A549 (cell line): Measurements from ENCODE around the gene NRXN3. TPM values are rescaled to one million over a fixed set of nuclear protein-coding genes. Genes with fewer than 3 reads are reported as not detected.
A peak's percentile ranks its signal among the peaks of the same experiment; 100 is the strongest.

Experiments used
- ATAC-seq, 2 experiments: fragments of 200-7000 bp in 1 of 2; fragments of >200 bp in 1 of 2; cut with Nextera tagmentation in 1 of 2; cut with Tn5 transposase in 1 of 2; 3 replicates each; pipeline versions ENCODE4 v1.8.0 to v1.9.1; 2018 to 2020; ENCODE audit warnings: mild to moderate bottlenecking in 1 of 2, moderate library complexity in 1 of 2
- CTCF ChIA-PET: fragments of 300-600 bp; sonication (Branson Sonifier 250); formaldehyde crosslinking; extraction: SDS; loops from one replicate; lab custom pipeline; 2021; ENCODE audit warnings: antibody characterized with exemption, inconsistent platforms; lab: Yijun Ruan, JAX
- POLR2A ChIA-PET: fragments of 350-600 bp; formaldehyde crosslinking; extraction: SDS; loops from one replicate; lab custom pipeline; 2021; ENCODE audit warnings: antibody characterized with exemption, inconsistent platforms; lab: Yijun Ruan, JAX
- DNase-seq, 2 experiments: peaks; one replicate each; pipeline versions ENCODE4 v3.0.0 to v3.0.0-alpha.2; 2011 to 2016; ENCODE audit warnings: low read depth in 1 of 2, low spot score in 1 of 2
- FAIRE-seq: peaks from 2 replicates; lab custom pipeline; 2011; peaks lifted over from hg19 to GRCh38; lab: Jason Lieb, UNC
- H3K27ac ChIP-seq, 2 experiments: fragments of >200 bp; sonication (Bioruptor Twin); formaldehyde crosslinking; 3 replicates each; pipeline ENCODE4 v1.5.1; 2016 to 2017
- H3K4me1 ChIP-seq: fragments of >200 bp; sonication (Bioruptor Twin); formaldehyde crosslinking; 3 replicates; pipeline ENCODE4 v1.6.1; 2016
- H3K4me2 ChIP-seq: fragments of >200 bp; sonication (Bioruptor Twin); formaldehyde crosslinking; 3 replicates; pipeline ENCODE4 v1.6.1; 2016
- H3K4me3 ChIP-seq: fragments of >200 bp; sonication (Bioruptor Twin); formaldehyde crosslinking; 3 replicates; pipeline ENCODE4 v1.5.1; 2016
- H3K9me3 ChIP-seq: fragments of >200 bp; sonication (Bioruptor Twin); formaldehyde crosslinking; 3 replicates; pipeline ENCODE4 v1.6.1; 2016
- CBX2 ChIP-seq: fragments of 200-600 bp; sonication (generic); IDR thresholded peaks from 2 replicates; pipeline ENCODE4 v1.6.1; 2016; ENCODE audit warnings: low read depth, mild to moderate bottlenecking, borderline replicate concordance
- CEBPB ChIP-seq, 2 experiments: fragments of >200 bp in 1 of 2; sonication (Bioruptor Twin) in 1 of 2; formaldehyde crosslinking in 1 of 2; IDR thresholded peaks; 2 replicates each; pipeline ENCODE4 v1.6.1; 2012 to 2016
- CHD4 ChIP-seq: fragments of 200-600 bp; sonication (generic); IDR thresholded peaks from 2 replicates; pipeline ENCODE4 v1.6.1; 2016; ENCODE audit warnings: antibody characterized with exemption, mild to moderate bottlenecking, borderline replicate concordance
- CTCF ChIP-seq: fragments of >200 bp; sonication (Bioruptor Twin); formaldehyde crosslinking; IDR thresholded peaks from 3 replicates; pipeline ENCODE4 v1.5.1; 2016
- EHF ChIP-seq: fragments of 250-450 bp; sonication (Bioruptor Pico); IDR thresholded peaks from 2 replicates; pipeline ENCODE4 v1.5.0; 2020; ENCODE audit warnings: mild to moderate bottlenecking
- EP300 ChIP-seq, 2 experiments: fragments of >200 bp; sonication (Bioruptor Twin); formaldehyde crosslinking; IDR thresholded peaks; 2 replicates in 1 of 2; 3 replicates in 1 of 2; pipeline ENCODE4 v1.6.1; 2016 to 2017
- FOXS1 ChIP-seq: fragments of 250-450 bp; sonication (Bioruptor Pico); IDR thresholded peaks from 2 replicates; pipeline ENCODE4 v1.5.0; 2020; ENCODE audit warnings: mild to moderate bottlenecking, moderate library complexity
- GATA3 ChIP-seq: IDR thresholded peaks from 2 replicates; pipeline ENCODE4 v1.6.1; 2012; ENCODE audit warnings: borderline replicate concordance
- HMGXB4 ChIP-seq: fragments of 250-450 bp; sonication (Bioruptor Pico); IDR thresholded peaks from 2 replicates; pipeline ENCODE4 v1.5.0; 2021; ENCODE audit warnings: mild to moderate bottlenecking, moderate library complexity, borderline replicate concordance
- MAFK ChIP-seq: fragments of 450-650 bp; IDR thresholded peaks from 2 replicates; pipeline ENCODE4 v1.6.1; 2014; ENCODE audit not compliant: partially characterized antibody
- MAX ChIP-seq: IDR thresholded peaks from 2 replicates; pipeline ENCODE4 v1.6.1; 2012
- MAZ ChIP-seq: fragments of 150-350 bp; IDR thresholded peaks from 2 replicates; pipeline ENCODE4 v1.6.1; 2014; ENCODE audit warnings: antibody characterized with exemption, low read depth, low read length, borderline replicate concordance
- RAD21 ChIP-seq, 2 experiments: fragments of >200 bp in 1 of 2; sonication (Bioruptor Twin) in 1 of 2; formaldehyde crosslinking in 1 of 2; IDR thresholded peaks in 1 of 2; conservative IDR thresholded peaks in 1 of 2; 2 replicates in 1 of 2; 3 replicates in 1 of 2; pipeline ENCODE4 v1.6.1; 2012 to 2018; ENCODE audit warnings: inconsistent platforms in 1 of 2
- RCOR1 ChIP-seq: fragments of 150-350 bp; IDR thresholded peaks from 2 replicates; pipeline ENCODE4 v1.6.1; 2014; ENCODE audit warnings: antibody characterized with exemption, low read length, low read depth
- RFX5 ChIP-seq: fragments of 450-650 bp; IDR thresholded peaks from 2 replicates; pipeline ENCODE4 v1.7.1; 2014; ENCODE audit warnings: antibody characterized with exemption, mild to moderate bottlenecking, moderate library complexity
- WGBS: methylation state at CpG from one replicate; pipeline ENCODE4 v1.1.6; 2017; ENCODE audit errors: missing lambda C conversion rate; 5-methylcytosine and 5-hydroxymethylcytosine counted together
- polyA plus RNA-seq, 4 experiments: library from polyadenylated mRNA; depleted of rRNA in 3 of 4; stranded (reverse); fragments of >200 nt; fragmentation: RNase III in 1 of 4; extraction: RNeasy Plus Mini Kit Qiagen cat#74134 plus additional on column Dnase treatment in 1 of 4; gene quantifications; 2 replicates in 3 of 4; 3 replicates in 1 of 4; pipeline ENCODE4 v1.2.3, GENCODE V29; 2011 to 2017
- TF ChIP-seq, protein P1 (sequence below): fragments of 200-600 bp; sonication (generic); IDR thresholded peaks from 2 replicates; pipeline ENCODE4 v1.6.1; 2016; ENCODE audit warnings: antibody characterized with exemption, mild to moderate bottlenecking, moderate library complexity
- TF ChIP-seq, protein P2 (sequence below): IDR thresholded peaks from 2 replicates; pipeline ENCODE4 v1.6.1; 2012

NRXN3 gene
- polyA plus RNA-seq, 2 of the 4 experiments (the other 2 are of a cell fraction), result 0.62 to 2.3 TPM

- no peak overlapping the region for H3K4me2 ChIP-seq
- DNase-seq (no peak), FAIRE-seq (no peak), ATAC-seq (no peak)
- ChIA-PET POLR2A (no interaction called here), CTCF (interaction anchor here (0.9 kb wide), 1 partner anchor 12 kb away, joined by 3 read pairs; no protein-coding TSS in a partner anchor)
- no peak overlapping the region for H3K27ac ChIP-seq
- TF ChIP-seq MAFK, result peak; percentile 53
- TF ChIP-seq, protein P1, sequence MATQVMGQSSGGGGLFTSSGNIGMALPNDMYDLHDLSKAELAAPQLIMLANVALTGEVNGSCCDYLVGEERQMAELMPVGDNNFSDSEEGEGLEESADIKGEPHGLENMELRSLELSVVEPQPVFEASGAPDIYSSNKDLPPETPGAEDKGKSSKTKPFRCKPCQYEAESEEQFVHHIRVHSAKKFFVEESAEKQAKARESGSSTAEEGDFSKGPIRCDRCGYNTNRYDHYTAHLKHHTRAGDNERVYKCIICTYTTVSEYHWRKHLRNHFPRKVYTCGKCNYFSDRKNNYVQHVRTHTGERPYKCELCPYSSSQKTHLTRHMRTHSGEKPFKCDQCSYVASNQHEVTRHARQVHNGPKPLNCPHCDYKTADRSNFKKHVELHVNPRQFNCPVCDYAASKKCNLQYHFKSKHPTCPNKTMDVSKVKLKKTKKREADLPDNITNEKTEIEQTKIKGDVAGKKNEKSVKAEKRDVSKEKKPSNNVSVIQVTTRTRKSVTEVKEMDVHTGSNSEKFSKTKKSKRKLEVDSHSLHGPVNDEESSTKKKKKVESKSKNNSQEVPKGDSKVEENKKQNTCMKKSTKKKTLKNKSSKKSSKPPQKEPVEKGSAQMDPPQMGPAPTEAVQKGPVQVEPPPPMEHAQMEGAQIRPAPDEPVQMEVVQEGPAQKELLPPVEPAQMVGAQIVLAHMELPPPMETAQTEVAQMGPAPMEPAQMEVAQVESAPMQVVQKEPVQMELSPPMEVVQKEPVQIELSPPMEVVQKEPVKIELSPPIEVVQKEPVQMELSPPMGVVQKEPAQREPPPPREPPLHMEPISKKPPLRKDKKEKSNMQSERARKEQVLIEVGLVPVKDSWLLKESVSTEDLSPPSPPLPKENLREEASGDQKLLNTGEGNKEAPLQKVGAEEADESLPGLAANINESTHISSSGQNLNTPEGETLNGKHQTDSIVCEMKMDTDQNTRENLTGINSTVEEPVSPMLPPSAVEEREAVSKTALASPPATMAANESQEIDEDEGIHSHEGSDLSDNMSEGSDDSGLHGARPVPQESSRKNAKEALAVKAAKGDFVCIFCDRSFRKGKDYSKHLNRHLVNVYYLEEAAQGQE, result no peak
- no peaks in the 10 kb centered on the region for H3K4me1 ChIP-seq
- H3K4me3 ChIP-seq, result no peak overlapping the region
- 3% methylated on average over 1 of the region's 1 CpG for WGBS
- no peaks in the 10 kb centered on the region for H3K9me3 ChIP-seq
Observed at GRCh38 chr14:78835909-78836308, 665.7 kb downstream of the NRXN3 start.

DNA sequence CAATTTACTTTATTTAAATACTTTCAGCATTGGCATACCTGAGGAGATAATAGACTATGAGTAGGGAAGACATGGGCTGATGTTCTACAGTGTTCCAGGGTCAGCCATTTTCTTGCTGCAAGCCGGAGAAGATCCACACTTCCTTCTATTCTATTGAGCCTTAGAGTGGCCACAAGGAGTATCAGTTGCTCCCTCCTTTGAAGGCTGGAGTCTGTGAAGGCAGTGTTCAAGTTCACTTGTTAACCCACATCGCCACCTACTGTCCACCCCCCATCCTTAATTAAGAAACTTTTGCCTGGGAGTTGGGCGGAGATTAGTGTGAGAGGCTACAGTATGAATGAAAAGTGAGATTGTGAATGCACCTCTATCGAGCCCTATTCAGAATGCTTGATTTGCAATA, 666.6 kb downstream of the NRXN3 start:
- CTCF ChIA-PET, result no interaction called here
- DNase-seq, result peak; percentile 49 to 76

More for the DNA sequence above, 666.6 kb downstream of the NRXN3 start:
- no peak for FAIRE-seq
- Histone ChIP-seq H3K4me2 (no peak overlapping the region), H3K27ac (no peak overlapping the region), H3K4me3 (no peak overlapping the region)
- POLR2A ChIA-PET, result no interaction called here
- no peak for TF ChIP-seq FOXS1 (CRISPR knock-in tag)
- TF ChIP-seq RCOR1, result no peak
- no peak for TF ChIP-seq EP300 (IDR thresholded peaks at IDR 0.05)
- no peak for TF ChIP-seq CEBPB (IDR thresholded peaks at IDR 0.05)
- peak; percentile 53 to 66; a peak in 4 of 5 replicates for TF ChIP-seq RAD21 (conservative IDR thresholded peaks at IDR 0.05 in 1 of 2, IDR thresholded peaks at IDR 0.05 in 1 of 2)
- peak; percentile 47; the same call in 2 of the 3 replicates for TF ChIP-seq CTCF
- TF ChIP-seq MAX, result no peak
- no peak for TF ChIP-seq CHD4
- TF ChIP-seq HMGXB4 (CRISPR knock-in tag), result no peak
- no peak for TF ChIP-seq CBX2
- TF ChIP-seq MAZ, result no peak
- TF ChIP-seq GATA3, result no peak
- no peak for TF ChIP-seq RFX5
- TF ChIP-seq EHF (CRISPR knock-in tag), result no peak
- TF ChIP-seq, protein P2, sequence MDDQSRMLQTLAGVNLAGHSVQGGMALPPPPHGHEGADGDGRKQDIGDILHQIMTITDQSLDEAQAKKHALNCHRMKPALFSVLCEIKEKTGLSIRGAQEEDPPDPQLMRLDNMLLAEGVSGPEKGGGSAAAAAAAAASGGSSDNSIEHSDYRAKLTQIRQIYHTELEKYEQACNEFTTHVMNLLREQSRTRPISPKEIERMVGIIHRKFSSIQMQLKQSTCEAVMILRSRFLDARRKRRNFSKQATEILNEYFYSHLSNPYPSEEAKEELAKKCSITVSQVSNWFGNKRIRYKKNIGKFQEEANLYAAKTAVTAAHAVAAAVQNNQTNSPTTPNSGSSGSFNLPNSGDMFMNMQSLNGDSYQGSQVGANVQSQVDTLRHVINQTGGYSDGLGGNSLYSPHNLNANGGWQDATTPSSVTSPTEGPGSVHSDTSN, result no peak
- TF ChIP-seq, all 56 proteins: peak for 2
- Histone ChIP-seq H3K4me1 (no peaks in the 10 kb centered on the region), H3K9me3 (no peaks in the 10 kb centered on the region)
- WGBS, result under 1% methylated on average over 4 of the region's 4 CpGs
- ATAC-seq, result peak; percentile 84 to 98
